ENCODE measurements around the gene BBOX1. TPM values are rescaled to one million over a fixed set of nuclear protein-coding genes. Genes with fewer than 3 reads are reported as not detected.

Gene BBOX1
- total and polyA plus RNA-seq, 2 donors (not counting 1 experiment from before 2014, with no cell fraction given), result not detected

GRCh38 chr11:27018902-27019529 lies 21.6 kb upstream of the BBOX1 start:
- Histone ChIP-seq H3K79me2 (ENCODE audit: control insufficient read depth, insufficient read depth, low read length) (no peaks in the 10 kb centered on the region), H3K27me3 (ENCODE audit: control insufficient read depth, insufficient read depth, low read length) (no peaks in the 10 kb centered on the region), H2AFZ (ENCODE audit: low read length) (no peak overlapping the region), H4K20me1 (ENCODE audit: control insufficient read depth, extremely low read depth, insufficient read depth, low read length) (no peaks in the 10 kb centered on the region), H3K4me2 (ENCODE audit: extremely low read depth, insufficient read depth, low read length) (no peak overlapping the region), H3K27ac (ENCODE audit: insufficient read depth, low read length) (no peak overlapping the region), H3K4me3 (replicated peaks in 1 of 4; ENCODE audit: control extremely low read depth in 1 of 4, insufficient read depth in 1 of 4, low read depth in 3 of 4, low read length in 4 of 4) (no peak overlapping the region), H3K36me3 (ENCODE audit: control insufficient read depth, insufficient read depth, low read length) (no peaks in the 10 kb centered on the region), H3K9me3 (ENCODE audit: control insufficient read depth, insufficient read depth, low read depth, low read length) (no peaks in the 10 kb centered on the region), H3K4me1 (ENCODE audit: control insufficient read depth, extremely low read depth, insufficient read depth, low read length) (no peaks in the 10 kb centered on the region), H3K9ac (ENCODE audit: insufficient read depth, low read length) (no peak overlapping the region)
- peak in 1 of 2 donors; percentile 56 for DNase-seq (ENCODE audit: low read depth in 2 of 2)
- TF ChIP-seq EZH2 (IDR thresholded peaks at IDR 0.05; ENCODE audit: low read length, missing control alignments) (no peak), CTCF (conservative IDR thresholded peaks at IDR 0.05 in 1 of 2, IDR thresholded peaks at IDR 0.05 in 1 of 2; ENCODE audit: low read depth in 1 of 2, low read length in 2 of 2) (no peak)

- Histone ChIP-seq H3K27ac (ENCODE audit: insufficient read depth, low read length) (no peak overlapping the region), H3K4me1 (ENCODE audit: control insufficient read depth, extremely low read depth, insufficient read depth, low read length) (no peaks in the 10 kb centered on the region), H2AFZ (ENCODE audit: low read length) (no peak overlapping the region), H3K4me2 (ENCODE audit: extremely low read depth, insufficient read depth, low read length) (no peak overlapping the region), H3K9me3 (ENCODE audit: control insufficient read depth, insufficient read depth, low read depth, low read length) (no peaks in the 10 kb centered on the region), H3K4me3 (replicated peaks in 1 of 4; ENCODE audit: control extremely low read depth in 1 of 4, insufficient read depth in 1 of 4, low read depth in 3 of 4, low read length in 4 of 4) (no peak overlapping the region), H4K20me1 (ENCODE audit: control insufficient read depth, extremely low read depth, insufficient read depth, low read length) (no peaks in the 10 kb centered on the region), H3K27me3 (ENCODE audit: control insufficient read depth, insufficient read depth, low read length) (no peaks in the 10 kb centered on the region), H3K79me2 (ENCODE audit: control insufficient read depth, insufficient read depth, low read length) (no peaks in the 10 kb centered on the region), H3K36me3 (ENCODE audit: control insufficient read depth, insufficient read depth, low read length) (no peaks in the 10 kb centered on the region), H3K9ac (ENCODE audit: insufficient read depth, low read length) (no peak overlapping the region)
- DNase-seq (ENCODE audit: low read depth in 2 of 2), result peak in 1 of 2 donors; percentile 33
- TF ChIP-seq CTCF (conservative IDR thresholded peaks at IDR 0.05 in 1 of 2, IDR thresholded peaks at IDR 0.05 in 1 of 2; ENCODE audit: low read depth in 1 of 2, low read length in 2 of 2), result no peak
- TF ChIP-seq EZH2 (IDR thresholded peaks at IDR 0.05; ENCODE audit: low read length, missing control alignments), result no peak
These were observed 19.9 kb upstream of the BBOX1 start for GRCh38 chr11:27020751-27021150.

GRCh38 chr11:27022659-27023251 lies 17.9 kb upstream of the BBOX1 start:
- Histone ChIP-seq H3K27ac (ENCODE audit: insufficient read depth, low read length) (no peak overlapping the region), H4K20me1 (ENCODE audit: control insufficient read depth, extremely low read depth, insufficient read depth, low read length) (no peaks in the 10 kb centered on the region), H2AFZ (ENCODE audit: low read length) (no peak overlapping the region), H3K4me2 (ENCODE audit: extremely low read depth, insufficient read depth, low read length) (no peak overlapping the region), H3K36me3 (ENCODE audit: control insufficient read depth, insufficient read depth, low read length) (no peaks in the 10 kb centered on the region), H3K9me3 (ENCODE audit: control insufficient read depth, insufficient read depth, low read depth, low read length) (no peaks in the 10 kb centered on the region), H3K27me3 (ENCODE audit: control insufficient read depth, insufficient read depth, low read length) (no peaks in the 10 kb centered on the region), H3K4me3 (replicated peaks in 1 of 4; ENCODE audit: control extremely low read depth in 1 of 4, insufficient read depth in 1 of 4, low read depth in 3 of 4, low read length in 4 of 4) (no peak overlapping the region), H3K4me1 (ENCODE audit: control insufficient read depth, extremely low read depth, insufficient read depth, low read length) (no peaks in the 10 kb centered on the region), H3K79me2 (ENCODE audit: control insufficient read depth, insufficient read depth, low read length) (no peaks in the 10 kb centered on the region), H3K9ac (ENCODE audit: insufficient read depth, low read length) (no peak overlapping the region)
- TF ChIP-seq CTCF (conservative IDR thresholded peaks at IDR 0.05 in 1 of 2, IDR thresholded peaks at IDR 0.05 in 1 of 2; ENCODE audit: low read depth in 1 of 2, low read length in 2 of 2) (no peak), EZH2 (IDR thresholded peaks at IDR 0.05; ENCODE audit: low read length, missing control alignments) (no peak)
- DNase-seq (ENCODE audit: low read depth in 2 of 2), result no peak
